ENCODE measurements around the gene EIF3F.

Gene EIF3F

GRCh38 chr11:8040261-8040920 lies 53.3 kb downstream of the EIF3F start:
- TF ChIP-seq REST (IDR thresholded peaks at IDR 0.05; ENCODE audit: insufficient read depth in 1 of 2, low read depth in 2 of 2, low read length in 2 of 2) (no peak), FOXP2 (optimal IDR thresholded peaks at IDR 0.05; ENCODE audit: borderline replicate concordance, extremely low read depth, extremely low read length, insufficient read depth) (no peak), TAF1 (IDR thresholded peaks at IDR 0.05; ENCODE audit: borderline replicate concordance, insufficient read depth, low read length) (no peak), SIN3A (IDR thresholded peaks at IDR 0.05; ENCODE audit: borderline replicate concordance, insufficient read depth, low read length) (no peak), POLR2AphosphoS5 (IDR thresholded peaks at IDR 0.05; ENCODE audit: low read depth, low read length) (no peak)

- TF ChIP-seq POLR2AphosphoS5 (IDR thresholded peaks at IDR 0.05; ENCODE audit: low read depth, low read length) (no peak), FOXP2 (optimal IDR thresholded peaks at IDR 0.05; ENCODE audit: borderline replicate concordance, extremely low read depth, extremely low read length, insufficient read depth) (no peak), TAF1 (IDR thresholded peaks at IDR 0.05; ENCODE audit: borderline replicate concordance, insufficient read depth, low read length) (no peak), SIN3A (IDR thresholded peaks at IDR 0.05; ENCODE audit: borderline replicate concordance, insufficient read depth, low read length) (no peak), REST (IDR thresholded peaks at IDR 0.05; ENCODE audit: insufficient read depth in 1 of 2, low read depth in 2 of 2, low read length in 2 of 2) (no peak)
These were observed 53.8 kb downstream of the EIF3F start for GRCh38 chr11:8040921-8041285.

- TF ChIP-seq SIN3A (IDR thresholded peaks at IDR 0.05; ENCODE audit: borderline replicate concordance, insufficient read depth, low read length), result no peak
- TF ChIP-seq TAF1 (IDR thresholded peaks at IDR 0.05; ENCODE audit: borderline replicate concordance, insufficient read depth, low read length), result no peak
- no peak for TF ChIP-seq REST (IDR thresholded peaks at IDR 0.05; ENCODE audit: insufficient read depth in 1 of 2, low read depth in 2 of 2, low read length in 2 of 2)
- no peak for TF ChIP-seq FOXP2 (optimal IDR thresholded peaks at IDR 0.05; ENCODE audit: borderline replicate concordance, extremely low read depth, extremely low read length, insufficient read depth)
- TF ChIP-seq POLR2AphosphoS5 (IDR thresholded peaks at IDR 0.05; ENCODE audit: low read depth, low read length), result no peak
These were observed 54.4 kb downstream of the EIF3F start for GRCh38 chr11:8041576-8041975.

- TF ChIP-seq FOXP2 (optimal IDR thresholded peaks at IDR 0.05; ENCODE audit: borderline replicate concordance, extremely low read depth, extremely low read length, insufficient read depth) (no peak), SIN3A (IDR thresholded peaks at IDR 0.05; ENCODE audit: borderline replicate concordance, insufficient read depth, low read length) (no peak), REST (IDR thresholded peaks at IDR 0.05; ENCODE audit: insufficient read depth in 1 of 2, low read depth in 2 of 2, low read length in 2 of 2) (no peak), POLR2AphosphoS5 (IDR thresholded peaks at IDR 0.05; ENCODE audit: low read depth, low read length) (no peak), TAF1 (IDR thresholded peaks at IDR 0.05; ENCODE audit: borderline replicate concordance, insufficient read depth, low read length) (no peak)
These were observed 56.6 kb downstream of the EIF3F start for GRCh38 chr11:8043756-8044155.

Data from PFSK-1 (cell line).